Panc1 (cell line): ENCODE data around the gene SRC. TPM values are rescaled to one million over a fixed set of nuclear protein-coding genes. Genes with fewer than 3 reads are reported as not detected.

Experiments
- ATAC-seq: fragments of 200-7000 bp; cut with Tn5 transposase; 2 replicates; pipeline ENCODE4 v1.9.1; 2020; ENCODE audit warnings: mild to moderate bottlenecking, moderate library complexity
- BruUV-seq: library from RNA; stranded (reverse); fragments of 400-500 nt; replicated peaks from 2 replicates; lab custom pipeline; 2021; lab: Mats Ljungman, UMichigan
- CTCF ChIA-PET: fragments of 300-600 bp; sonication (Branson Sonifier 250); formaldehyde crosslinking; loops from one replicate; lab custom pipeline; 2022; ENCODE audit warnings: antibody characterized with exemption; lab: Charles Lee
- POLR2A ChIA-PET: fragments of 300-600 bp; sonication (Branson Sonifier 250); formaldehyde crosslinking; loops from one replicate; lab custom pipeline; 2022; ENCODE audit warnings: antibody characterized with exemption; lab: Charles Lee
- DNase-seq: peaks from one replicate; pipeline ENCODE4 v3.0.0-alpha.2; 2010; ENCODE audit warnings: low read depth, low spot score
- H3K27ac ChIP-seq: 2 replicates; pipeline ENCODE4 v1.5.1; 2011; ENCODE audit warnings: mild to moderate bottlenecking, low read length, inconsistent platforms
- H3K27me3 ChIP-seq: fragments of 200-500 bp; sonication (Bioruptor generic); 2 replicates; pipeline ENCODE4 v1.6.0; 2014; ENCODE audit warnings: low read length, inconsistent platforms; ENCODE audit not compliant: control insufficient read depth, insufficient read depth
- H3K36me3 ChIP-seq: fragments of 200-500 bp; sonication (Bioruptor generic); 2 replicates; pipeline ENCODE4 v1.5.1; 2014; ENCODE audit warnings: inconsistent platforms, mild to moderate bottlenecking, low read length, moderate library complexity; ENCODE audit not compliant: control insufficient read depth, insufficient read depth
- H3K4me1 ChIP-seq: 2 replicates; pipeline ENCODE4 v1.5.1; 2011; ENCODE audit warnings: inconsistent platforms, mild to moderate bottlenecking, low read length, moderate library complexity; ENCODE audit not compliant: control insufficient read depth, insufficient read depth
- H3K4me3 ChIP-seq, 2 experiments: 2 replicates each; pipeline ENCODE4 v1.5.1; 2011 to 2012; ENCODE audit warnings: low read depth in 2 of 2, low read length in 2 of 2, mild to moderate bottlenecking in 2 of 2, inconsistent platforms in 1 of 2, moderate library complexity in 1 of 2
- H3K9me3 ChIP-seq: fragments of 200-500 bp; sonication (Bioruptor generic); 2 replicates; pipeline ENCODE4 v1.5.1; 2014; ENCODE audit warnings: low read depth, mild to moderate bottlenecking, inconsistent platforms, low read length, moderate library complexity; ENCODE audit not compliant: control insufficient read depth, insufficient read depth
- CTCF ChIP-seq: fragments of 450-650 bp; IDR thresholded peaks from 2 replicates; pipeline ENCODE4 v1.5.1; 2017; ENCODE audit warnings: mild to moderate bottlenecking
- POLR2AphosphoS5 ChIP-seq: IDR thresholded peaks from 2 replicates; pipeline ENCODE4 v1.6.1; 2012; ENCODE audit warnings: mild to moderate bottlenecking, low read depth, low read length, moderate library complexity
- REST ChIP-seq, 2 experiments: IDR thresholded peaks; 2 replicates each; pipeline ENCODE4 v1.6.1; 2011 to 2012; ENCODE audit warnings: low read depth in 2 of 2, control low read depth in 1 of 2, low read length in 1 of 2, mild to moderate bottlenecking in 1 of 2, moderate library complexity in 1 of 2; ENCODE audit not compliant: insufficient read depth in 1 of 2
- SIN3A ChIP-seq: IDR thresholded peaks from 2 replicates; pipeline ENCODE4 v1.6.1; 2012; ENCODE audit warnings: low read depth, mild to moderate bottlenecking, low read length, moderate library complexity, borderline replicate concordance; ENCODE audit not compliant: insufficient read depth
- TCF7L2 ChIP-seq: IDR thresholded peaks from 2 replicates; pipeline ENCODE4 v1.6.1; 2011; ENCODE audit warnings: mild to moderate bottlenecking, low read depth, low read length, inconsistent platforms
- in situ Hi-C: cut with HindIII; loops from 2 replicates; pipeline ENCODE4 v1.10.0; 2016; ENCODE audit warnings: low sequenced_read_pairs, low pct_unique_long_range_greater_than_20kb
- intact Hi-C: fragments of 100-400 bp; cut with micrococcal nuclease; formaldehyde crosslinking; loops from one replicate; pipeline ENCODE4 v1.10.0; 2022; ENCODE audit not compliant: unreplicated experiment
- total RNA-seq: library from RNA; stranded (reverse); gene quantifications from one replicate; pipeline ENCODE4 v1.2.1, GENCODE V29; 2021; ENCODE audit not compliant: unreplicated experiment

Gene SRC
- total RNA-seq, 1 experiment from 2014 or later = 24.9 TPM

GRCh38 chr20:37343994-37344355 lies 2.0 kb upstream of the SRC start:
- BruUV-seq = no TSS peak
- TF ChIP-seq TCF7L2 = no peak
- no peak for TF ChIP-seq SIN3A
- Histone ChIP-seq H3K9me3 (no peaks in the 10 kb centered on the region), H3K4me1 (peaks cover 6% of the 10 kb centered on the region; the same call in 1 of the 2 replicates), H3K27me3 (no peaks in the 10 kb centered on the region), H3K4me3 (no peak overlapping the region), H3K36me3 (no peaks in the 10 kb centered on the region), H3K27ac (no peak overlapping the region)
- no peak for ATAC-seq
- POLR2A ChIA-PET = no interaction called here
- in situ Hi-C loops = no loop called here
- CTCF ChIA-PET = no interaction called here
- intact Hi-C loops = no loop called here
- no peak for DNase-seq

- ChIA-PET POLR2A (no interaction called here), CTCF (no interaction called here)
- Histone ChIP-seq H3K27ac (peak overlapping the region; percentile 68), H3K36me3 (no peaks in the 10 kb centered on the region), H3K4me3 (peak overlapping the region; percentile 44 to 62; a peak in 3 of 4 replicates), H3K9me3 (no peaks in the 10 kb centered on the region), H3K4me1 (peaks cover 6% of the 10 kb centered on the region; the same call in 1 of the 2 replicates), H3K27me3 (no peaks in the 10 kb centered on the region)
- in situ Hi-C loops = no loop called here
- intact Hi-C loops = no loop called here
- no peak for ATAC-seq
- no TSS peak for BruUV-seq
- no peak for TF ChIP-seq TCF7L2
- no peak for TF ChIP-seq CTCF
- no peak for TF ChIP-seq REST (IDR thresholded peaks at IDR 0.05; ENCODE audit: insufficient read depth in 1 of 2, low read depth in 2 of 2, low read length in 1 of 2)
- TF ChIP-seq SIN3A = no peak
- TF ChIP-seq POLR2AphosphoS5 = no peak
- DNase-seq = no peak
Measured at GRCh38 chr20:37344506-37345338, 1.2 kb upstream of the SRC start.

- peak overlapping the region; percentile 44 to 62 for H3K4me3 ChIP-seq
- H3K9me3 ChIP-seq = no peaks in the 10 kb centered on the region
- TF ChIP-seq TCF7L2 (no peak), SIN3A (no peak), POLR2AphosphoS5 (no peak), CTCF (no peak), REST (IDR thresholded peaks at IDR 0.05; ENCODE audit: insufficient read depth in 1 of 2, low read depth in 2 of 2, low read length in 1 of 2) (no peak)
- no peak overlapping the region for H3K27ac ChIP-seq
- intact Hi-C loops = no loop called here
- peaks cover 6% of the 10 kb centered on the region for H3K4me1 ChIP-seq
- ATAC-seq (peak; percentile 57), DNase-seq (no peak)
- POLR2A ChIA-PET = interaction anchor here (0.5 kb wide), 1 partner anchor 152 kb away, joined by 6 read pairs; no protein-coding TSS in a partner anchor
- H3K36me3 ChIP-seq = no peaks in the 10 kb centered on the region
- in situ Hi-C loops = no loop called here
- CTCF ChIA-PET = no interaction called here
- H3K27me3 ChIP-seq = no peaks in the 10 kb centered on the region
- no TSS peak for BruUV-seq
Measured at GRCh38 chr20:37346236-37346534, 245 bp downstream of the SRC start.
